ENCODE measurements around the gene FBXL17.

- TF ChIP-seq, protein P1, sequence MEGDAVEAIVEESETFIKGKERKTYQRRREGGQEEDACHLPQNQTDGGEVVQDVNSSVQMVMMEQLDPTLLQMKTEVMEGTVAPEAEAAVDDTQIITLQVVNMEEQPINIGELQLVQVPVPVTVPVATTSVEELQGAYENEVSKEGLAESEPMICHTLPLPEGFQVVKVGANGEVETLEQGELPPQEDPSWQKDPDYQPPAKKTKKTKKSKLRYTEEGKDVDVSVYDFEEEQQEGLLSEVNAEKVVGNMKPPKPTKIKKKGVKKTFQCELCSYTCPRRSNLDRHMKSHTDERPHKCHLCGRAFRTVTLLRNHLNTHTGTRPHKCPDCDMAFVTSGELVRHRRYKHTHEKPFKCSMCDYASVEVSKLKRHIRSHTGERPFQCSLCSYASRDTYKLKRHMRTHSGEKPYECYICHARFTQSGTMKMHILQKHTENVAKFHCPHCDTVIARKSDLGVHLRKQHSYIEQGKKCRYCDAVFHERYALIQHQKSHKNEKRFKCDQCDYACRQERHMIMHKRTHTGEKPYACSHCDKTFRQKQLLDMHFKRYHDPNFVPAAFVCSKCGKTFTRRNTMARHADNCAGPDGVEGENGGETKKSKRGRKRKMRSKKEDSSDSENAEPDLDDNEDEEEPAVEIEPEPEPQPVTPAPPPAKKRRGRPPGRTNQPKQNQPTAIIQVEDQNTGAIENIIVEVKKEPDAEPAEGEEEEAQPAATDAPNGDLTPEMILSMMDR (IDR thresholded peaks at IDR 0.05; ENCODE audit: insufficient read depth, low read length, poor library complexity, severe bottlenecking): no peak
- TF ChIP-seq EZH2phosphoT487 (conservative IDR thresholded peaks at IDR 0.05; ENCODE audit: low read length): no peak
These were observed 427.6 kb downstream of the FBXL17 start for GRCh38 chr5:107954254-107954653.

Data from SU-DHL-6 (cell line).